GM18867 (cell line): ENCODE results near the gene RALBP1.

Source experiments
- ATAC-seq: cut with Tn5 transposase; IDR thresholded peaks from one replicate; pipeline ENCODE4 v1.9.1; 2021; ENCODE audit warnings: mild to moderate bottlenecking, moderate library complexity; ENCODE audit not compliant: unreplicated experiment

The RALBP1 gene

DNA sequence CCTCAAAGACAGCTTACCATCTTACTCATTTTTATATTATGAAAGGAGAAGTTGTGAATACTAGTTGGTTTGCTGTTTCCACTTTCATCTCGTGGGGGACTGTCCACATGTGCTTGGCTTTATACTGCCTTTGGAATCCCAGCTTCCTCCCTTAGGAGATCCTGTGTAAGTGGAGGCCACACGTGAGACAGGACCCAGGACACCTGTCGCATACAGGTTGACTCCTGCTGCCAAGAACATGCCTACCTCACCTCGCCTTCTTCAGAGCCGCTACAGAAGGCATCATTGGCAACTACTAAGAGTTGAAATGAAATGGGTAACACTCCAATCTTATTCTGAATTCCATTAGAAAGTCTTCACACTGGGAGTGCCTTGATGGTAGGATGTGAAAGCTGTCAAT lies 69.7 kb downstream of the RALBP1 start:
- ATAC-seq, result no peak

DNA sequence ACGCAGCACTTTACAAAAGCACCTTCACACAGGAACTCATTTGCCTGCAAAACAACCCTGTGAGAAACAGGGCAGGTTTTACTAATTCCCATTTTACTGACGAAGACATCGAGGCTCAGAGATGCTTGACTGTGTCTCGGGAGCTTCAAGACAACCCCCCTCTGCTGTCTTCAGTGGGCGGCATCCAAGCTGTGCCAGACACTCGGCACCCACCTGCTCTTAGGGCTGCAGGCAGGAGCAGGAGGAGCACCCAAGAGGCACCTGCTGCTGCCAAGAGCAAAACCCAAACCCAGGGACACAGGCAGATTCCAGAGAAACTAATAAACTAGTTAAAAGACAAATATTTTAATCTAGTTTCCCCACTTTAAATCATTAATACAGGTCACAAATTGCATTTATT lies 71.2 kb downstream of the RALBP1 start:
- ATAC-seq, result no peak

DNA sequence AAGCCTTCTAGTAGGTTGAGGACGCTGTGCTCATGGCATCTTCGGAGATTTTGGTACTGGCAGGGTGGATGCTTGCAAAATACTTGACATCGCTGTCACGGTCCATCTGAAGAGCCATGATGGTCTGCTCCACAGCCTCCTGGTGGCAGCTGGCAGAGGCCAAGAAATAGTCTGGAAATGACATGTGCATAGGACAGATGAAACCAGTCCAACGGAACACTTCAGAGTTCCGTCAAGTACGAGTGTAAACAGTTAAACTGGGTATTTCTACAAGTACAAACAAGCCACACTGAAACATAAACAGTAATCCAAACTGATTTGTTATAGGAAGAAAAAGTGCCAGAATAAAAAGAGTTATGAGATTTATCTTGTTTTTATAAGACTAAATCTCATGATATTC lies 72.5 kb downstream of the RALBP1 start:
- ATAC-seq, result no peak

DNA sequence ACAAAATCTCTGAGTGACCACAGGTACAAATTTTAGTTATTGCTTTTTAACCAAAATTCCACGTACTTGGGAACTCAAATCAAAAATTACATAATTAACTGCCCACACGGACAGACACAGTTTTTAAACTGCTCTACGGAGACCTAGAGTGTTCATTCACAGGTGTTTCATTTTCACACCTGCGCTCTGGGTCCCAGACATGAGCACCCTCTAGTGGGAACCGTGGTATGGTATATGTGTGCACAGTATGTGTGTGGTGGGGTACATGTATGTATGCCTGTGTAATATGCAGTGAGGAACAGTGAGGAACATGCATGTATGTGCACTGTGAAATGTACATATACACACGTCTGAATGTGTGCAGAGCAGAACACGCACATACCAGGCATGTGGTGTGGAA lies 74.1 kb downstream of the RALBP1 start:
- ATAC-seq, result no peak

DNA sequence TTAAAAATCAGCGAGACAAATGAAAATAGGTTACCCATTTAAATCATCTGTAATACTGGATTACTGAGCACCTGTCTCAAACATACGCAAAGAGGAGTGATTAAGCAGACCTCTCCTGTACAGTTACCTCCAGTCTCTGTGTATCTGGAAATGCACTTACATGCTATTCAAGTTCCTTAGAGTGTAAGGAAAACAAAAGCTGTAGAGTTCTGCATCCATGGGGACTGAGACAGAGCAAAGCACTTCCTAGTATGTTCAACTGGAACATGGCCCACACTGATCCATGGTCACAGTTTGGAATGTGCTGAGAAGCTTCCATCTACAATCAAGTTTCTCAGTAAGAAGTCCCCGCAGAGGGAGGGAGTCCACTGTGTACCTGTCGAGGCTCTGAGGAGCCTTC lies 75.1 kb downstream of the RALBP1 start:
- ATAC-seq, result no peak

DNA sequence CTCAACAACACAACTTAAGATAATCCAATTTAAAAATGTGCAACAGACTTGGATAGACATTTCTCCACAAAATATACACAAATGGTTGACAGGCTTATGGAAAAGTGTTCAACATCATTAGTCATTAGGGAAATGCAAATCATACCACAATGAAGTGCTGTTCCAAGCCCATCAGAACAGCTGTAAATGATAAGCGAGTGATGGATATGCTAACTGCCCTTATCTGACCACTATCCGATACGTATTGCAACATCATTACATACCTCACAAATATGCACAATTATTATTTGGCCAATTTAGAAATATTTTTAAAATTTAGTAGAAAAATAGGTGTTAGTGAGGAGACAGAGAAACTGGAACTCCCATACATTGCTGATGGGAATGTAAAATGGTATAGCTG lies 76.9 kb downstream of the RALBP1 start:
- ATAC-seq, result no peak

DNA sequence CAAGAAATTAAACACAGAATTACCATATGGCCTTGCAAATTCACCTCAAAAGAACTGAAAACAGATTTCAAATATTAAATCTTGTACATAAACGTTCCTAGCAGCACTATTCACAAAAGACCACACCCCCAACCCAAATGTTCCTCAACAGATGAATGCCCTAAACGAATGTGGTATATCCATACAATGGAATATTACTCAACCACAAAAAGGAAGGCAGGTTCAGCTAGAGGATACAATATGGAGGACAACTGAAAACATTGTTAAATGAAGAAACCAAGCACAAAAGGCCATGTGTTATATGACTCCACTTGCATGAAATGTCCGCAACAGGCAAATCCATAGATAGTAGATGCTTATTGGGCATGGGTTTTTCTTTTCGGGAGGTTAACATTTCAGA lies 77.3 kb downstream of the RALBP1 start:
- ATAC-seq, result no peak

DNA sequence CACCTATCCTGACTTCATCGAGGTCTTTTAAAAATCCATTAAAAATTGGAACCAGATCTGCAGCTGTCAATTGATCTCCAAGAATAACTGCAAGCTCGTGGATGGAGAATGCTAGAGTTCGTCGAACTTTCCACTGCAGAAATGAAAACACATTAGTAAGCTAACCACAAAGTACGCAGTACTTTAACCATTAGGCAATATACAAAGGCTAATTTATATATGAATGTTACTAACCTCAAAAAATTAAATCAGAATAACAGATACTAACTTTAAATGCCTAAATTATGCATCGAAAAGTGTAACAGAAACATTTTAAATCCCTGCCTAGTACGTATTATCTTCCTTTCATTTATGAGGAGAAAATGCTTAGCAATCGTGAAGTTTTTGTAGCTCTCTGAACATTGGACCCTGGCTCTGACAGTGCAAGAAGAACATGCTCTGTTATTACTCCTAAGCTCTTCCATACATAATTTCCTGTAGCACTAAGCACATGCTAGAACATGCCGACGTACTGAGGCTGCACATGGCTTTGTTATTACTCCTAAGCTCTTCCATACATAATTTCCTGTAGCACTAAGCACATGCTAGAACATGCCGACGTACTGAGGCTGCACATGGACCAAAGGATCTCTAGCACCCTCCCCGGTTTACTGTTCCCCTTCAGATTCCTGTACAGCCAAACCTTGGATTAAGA lies 82.1 kb downstream of the RALBP1 start:
- no peak for ATAC-seq

DNA sequence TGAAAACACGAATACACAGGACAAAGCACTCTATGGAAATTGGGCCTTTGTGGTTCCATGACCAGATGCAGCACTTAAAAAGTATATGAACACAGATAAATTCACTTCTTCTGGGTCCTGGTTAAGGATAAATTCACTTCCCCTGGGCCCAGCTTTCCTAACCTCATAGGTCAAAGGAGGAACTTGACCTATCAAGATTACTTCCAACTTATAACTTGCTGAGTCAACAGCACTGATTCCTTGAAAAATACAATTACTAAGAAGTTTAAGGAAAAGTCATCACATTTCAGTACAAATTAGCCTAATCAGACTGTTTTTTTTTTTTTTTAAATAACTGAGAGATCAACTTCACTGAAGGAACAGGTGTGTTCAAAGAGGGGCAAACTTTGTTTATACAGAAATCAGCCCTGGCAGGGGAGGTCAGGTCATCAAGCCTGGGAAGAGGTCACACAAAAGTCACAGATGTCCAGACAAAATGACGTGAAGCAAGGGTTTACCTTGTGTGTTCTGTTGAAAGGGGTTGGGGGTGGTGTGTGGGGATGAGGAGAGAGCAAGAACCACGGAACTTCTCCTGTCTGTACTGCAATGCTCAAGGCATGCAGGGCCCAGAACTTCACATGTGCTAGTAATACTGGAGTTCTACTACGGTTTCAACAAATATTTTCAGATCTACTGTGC lies 83.2 kb downstream of the RALBP1 start:
- no peak for ATAC-seq

DNA sequence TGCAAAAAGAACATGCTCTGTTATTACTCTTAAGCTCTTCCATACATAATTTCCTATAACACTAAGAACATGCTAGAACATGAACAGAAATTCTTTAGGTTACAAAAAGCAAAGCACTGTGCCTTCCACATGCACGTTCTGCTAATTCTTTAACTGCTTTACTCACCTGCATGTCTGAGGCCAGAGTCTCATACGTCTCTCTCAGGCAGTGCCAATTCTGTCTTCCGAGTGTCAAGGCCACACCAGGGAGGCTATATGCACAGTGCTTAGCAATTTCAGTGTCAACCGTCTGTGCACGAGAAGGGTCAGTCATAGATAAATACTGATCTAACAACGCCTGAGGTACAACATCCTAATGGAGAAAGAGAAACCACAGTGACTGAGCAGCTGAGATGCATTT lies 83.9 kb downstream of the RALBP1 start:
- no peak for ATAC-seq

DNA sequence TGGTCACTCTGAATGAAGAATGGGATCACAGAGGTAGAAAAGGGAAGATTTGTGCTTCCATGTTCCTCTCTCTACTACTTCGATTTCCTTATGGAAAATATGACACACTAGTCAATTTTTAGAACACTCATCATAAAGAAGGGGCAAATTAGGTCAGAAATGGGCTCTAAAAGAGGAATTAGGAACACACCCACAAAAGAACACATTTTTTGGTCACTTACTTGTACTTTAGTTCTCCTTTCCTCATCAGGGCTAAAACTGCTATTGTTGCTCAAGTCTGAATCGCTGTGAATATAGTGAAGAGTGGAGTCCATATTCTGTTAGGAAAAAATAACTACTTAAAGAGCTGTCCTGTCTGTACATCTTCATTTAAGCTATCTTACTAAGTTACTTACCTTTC lies 86.4 kb downstream of the RALBP1 start:
- ATAC-seq, result no peak

DNA sequence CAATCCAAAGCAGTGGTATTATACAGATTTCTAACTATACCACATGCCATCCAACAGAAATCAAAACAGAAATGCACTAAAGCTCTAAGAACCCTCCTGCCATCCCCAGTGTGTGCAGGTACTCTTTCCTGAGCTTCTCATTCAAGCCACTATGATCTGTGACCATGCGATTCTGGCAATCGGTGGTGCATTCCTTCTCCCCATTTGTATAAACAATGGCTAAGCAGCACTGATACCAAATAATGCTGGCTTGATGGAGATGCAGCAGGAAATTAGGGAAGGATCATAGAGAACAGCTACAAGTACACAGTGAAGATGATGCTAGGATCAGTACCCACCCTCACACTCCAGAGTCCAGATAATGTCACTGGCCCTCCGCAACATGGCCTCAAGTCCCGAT lies 87.3 kb downstream of the RALBP1 start:
- no peak for ATAC-seq

DNA sequence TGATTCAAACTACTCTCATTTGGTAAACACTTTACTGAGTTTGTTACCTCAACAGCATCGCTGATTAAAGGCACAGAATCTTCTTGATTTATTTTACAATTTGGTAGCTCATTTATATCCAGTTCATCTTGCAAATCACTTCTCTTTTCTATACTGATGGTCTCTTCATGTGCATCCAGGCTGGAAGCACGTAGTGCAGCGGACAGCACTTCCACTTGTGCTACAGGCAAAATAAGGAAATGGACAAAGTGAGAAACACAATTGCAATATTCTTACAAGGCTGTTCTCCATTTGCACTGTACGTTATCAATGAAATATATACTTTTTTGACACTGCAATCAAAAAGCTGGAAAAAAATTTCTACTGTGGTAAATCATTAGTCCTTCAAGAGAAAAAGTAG lies 88.0 kb downstream of the RALBP1 start:
- no peak for ATAC-seq

DNA sequence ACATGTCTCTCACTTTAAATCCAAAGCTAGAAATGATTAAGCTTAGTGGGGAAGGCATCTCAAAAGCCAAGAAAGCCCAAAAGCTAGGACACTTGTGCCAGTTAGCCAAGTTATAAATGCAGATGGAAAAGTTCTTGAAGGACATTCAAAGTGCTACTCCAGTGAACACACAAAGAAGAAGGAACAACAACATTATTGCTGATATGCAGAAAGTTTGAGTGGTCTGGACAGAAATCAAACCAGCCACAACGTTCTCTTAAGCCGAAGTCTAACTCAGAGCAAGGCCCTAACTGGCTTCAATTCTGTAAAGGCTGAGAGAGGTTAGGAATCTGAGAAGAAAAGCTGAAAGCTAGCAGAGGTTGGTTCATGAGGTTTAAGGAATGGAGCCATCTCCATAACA lies 90.1 kb downstream of the RALBP1 start:
- no peak for ATAC-seq

DNA sequence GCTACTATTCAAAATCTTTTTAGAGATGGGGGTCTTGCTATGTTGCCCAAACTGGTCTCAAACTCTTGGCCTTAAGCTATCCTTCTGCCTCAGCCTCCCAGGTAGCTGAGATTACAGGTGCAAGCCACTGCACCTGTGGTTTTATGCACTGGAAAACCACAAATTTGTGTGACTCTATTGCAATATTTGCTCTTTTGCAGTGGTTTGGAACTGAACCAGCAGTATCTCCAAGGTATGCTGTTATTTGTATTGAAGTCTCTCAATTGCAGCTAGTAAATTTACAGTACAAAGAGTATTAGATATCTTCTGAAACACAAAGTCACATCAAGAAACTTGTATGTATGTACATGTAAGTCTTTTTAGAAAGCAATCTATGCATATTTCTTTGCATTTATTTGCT lies 92.9 kb downstream of the RALBP1 start:
- ATAC-seq, result no peak

DNA sequence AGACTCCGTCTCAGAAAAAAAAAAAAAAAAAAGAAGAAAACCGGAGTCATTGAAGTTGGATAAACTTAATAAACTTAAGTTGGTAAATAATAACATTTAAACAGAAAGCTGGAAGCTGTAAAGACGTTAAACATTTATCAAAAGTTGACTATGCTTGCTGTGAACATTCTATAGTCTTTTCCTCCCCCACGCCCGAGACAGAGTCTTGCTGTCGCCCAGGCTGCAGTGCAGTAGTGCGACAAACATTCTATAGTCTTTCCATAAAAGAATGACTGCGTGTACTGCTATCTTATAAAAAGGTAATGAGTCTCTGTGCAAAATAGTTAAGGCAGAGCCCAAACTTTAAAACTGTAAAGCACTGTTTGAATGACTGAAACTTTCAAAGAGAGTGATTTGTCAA lies 93.9 kb downstream of the RALBP1 start:
- ATAC-seq, result no peak

DNA sequence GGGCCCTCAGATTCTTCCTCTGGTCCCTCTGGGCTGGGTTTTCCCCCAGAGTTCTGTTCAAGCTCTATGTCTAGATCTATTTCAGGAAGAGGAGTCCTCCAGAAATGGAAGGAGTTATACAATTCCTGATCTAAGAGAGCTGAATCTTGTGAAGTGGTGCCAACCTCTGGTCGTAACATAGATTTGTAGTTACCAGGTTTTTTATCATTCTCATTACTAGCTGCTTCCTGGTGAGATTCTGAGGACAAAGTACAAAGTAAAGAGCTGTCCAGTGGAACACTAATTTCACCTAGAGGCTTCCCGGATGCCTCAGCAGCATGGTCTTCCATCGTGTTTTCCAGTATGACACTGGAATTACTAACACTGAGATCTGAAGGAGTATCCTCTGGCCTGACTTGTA lies 94.9 kb downstream of the RALBP1 start:
- ATAC-seq, result no peak

DNA sequence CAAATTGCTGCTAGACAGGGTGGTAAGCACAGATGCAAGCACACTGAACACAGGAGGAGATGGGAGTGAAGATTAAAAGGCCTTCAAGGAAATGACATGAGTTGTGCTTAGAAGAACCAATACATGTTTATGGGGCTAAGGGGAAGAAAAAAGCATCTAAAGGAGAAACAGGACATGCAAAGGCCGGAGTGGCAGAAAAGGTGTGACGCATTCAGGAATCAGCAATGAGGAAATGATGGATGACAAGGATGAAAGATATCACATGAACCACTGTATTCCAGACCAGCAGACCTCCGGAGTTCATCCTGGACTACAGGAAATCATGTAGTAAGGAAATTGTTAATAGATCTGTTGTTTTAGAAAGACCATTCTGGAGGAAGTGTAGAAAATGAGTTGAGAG lies 96.2 kb downstream of the RALBP1 start:
- no peak for ATAC-seq

DNA sequence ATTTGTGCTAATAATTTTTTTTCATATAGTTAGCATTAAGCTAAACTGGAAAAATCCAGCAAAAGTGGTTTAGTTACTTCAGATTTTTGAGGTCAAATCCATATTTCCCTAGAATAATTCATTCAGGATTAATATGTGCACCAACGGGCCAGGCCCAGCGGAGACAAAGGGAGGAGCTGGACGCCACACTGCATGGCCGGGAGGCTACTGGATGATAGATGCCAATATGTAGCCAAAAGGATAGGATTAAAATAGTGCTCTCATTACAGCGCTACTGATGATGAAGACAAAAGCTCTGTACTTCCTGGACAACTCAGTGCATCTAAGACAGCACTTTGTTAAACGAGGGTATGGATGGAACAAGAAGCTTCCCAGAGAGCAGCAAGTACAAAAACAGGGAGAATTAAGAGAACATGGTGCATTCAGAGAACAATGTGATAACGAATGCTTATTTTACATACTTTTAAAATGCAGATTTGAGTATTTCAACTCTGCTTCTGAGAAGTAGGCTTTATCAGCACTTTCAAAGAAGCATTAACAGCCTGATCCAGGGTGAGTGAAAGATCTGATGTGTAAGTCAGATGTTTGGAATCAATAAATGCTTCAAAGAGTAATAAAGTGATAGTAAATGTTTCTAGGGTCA lies 99.3 kb downstream of the RALBP1 start:
- no peak for ATAC-seq

DNA sequence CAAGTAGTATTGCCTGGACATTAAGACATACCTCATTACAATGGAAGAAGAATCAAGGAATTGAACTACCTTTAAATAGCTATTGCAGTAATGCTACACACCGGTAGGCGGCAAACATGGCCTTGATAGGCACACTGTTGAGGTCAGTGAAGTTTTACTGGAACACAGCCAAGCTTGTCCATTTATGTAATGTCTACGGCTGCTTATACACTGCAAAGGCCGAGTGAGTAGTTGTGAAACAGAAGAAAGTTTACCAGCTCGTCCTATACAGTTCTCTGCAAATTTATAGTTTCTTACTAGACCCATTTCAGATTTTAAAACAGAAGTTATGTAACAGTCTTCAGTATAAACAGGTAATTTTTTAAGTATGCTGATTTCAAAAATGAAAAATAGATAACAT lies 100.2 kb downstream of the RALBP1 start:
- ATAC-seq, result no peak

DNA sequence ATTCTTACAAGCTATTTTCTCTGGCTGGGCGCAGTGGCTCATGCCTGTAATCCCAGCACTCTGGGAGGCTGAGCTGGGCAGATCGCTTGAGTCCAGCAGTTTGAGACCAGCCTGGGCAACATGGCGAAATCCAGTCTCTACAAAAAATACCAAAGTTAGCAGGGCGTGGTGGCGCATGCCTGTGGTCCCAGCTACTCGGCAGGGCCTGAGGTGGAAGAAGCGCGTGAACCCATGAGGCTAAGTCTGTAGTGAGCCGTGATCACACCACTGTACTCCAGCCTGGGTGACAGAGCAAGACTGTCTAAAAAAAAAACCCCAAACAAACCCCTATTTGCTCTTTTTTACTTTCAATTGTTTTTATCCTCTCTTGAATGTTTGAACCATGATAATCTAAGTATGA lies 102.0 kb downstream of the RALBP1 start:
- no peak for ATAC-seq

DNA sequence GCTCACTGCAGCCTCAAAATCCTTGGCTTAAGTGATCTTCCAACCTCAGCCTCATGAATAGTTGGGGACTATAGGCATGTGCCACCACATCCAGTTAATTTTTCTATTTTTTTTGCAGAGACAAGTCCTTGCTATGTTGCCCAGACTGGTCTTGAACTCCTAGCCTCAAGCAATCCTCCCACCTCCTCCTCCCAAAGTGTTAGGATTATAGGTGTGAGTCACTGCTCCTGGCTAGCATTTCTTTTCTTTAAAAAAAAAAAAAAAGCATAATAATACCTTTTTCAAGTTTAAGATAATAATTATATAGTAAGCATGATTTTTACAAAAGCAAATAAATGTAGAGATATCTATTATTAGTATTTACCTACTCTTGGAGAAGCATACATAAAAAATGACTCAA lies 103.0 kb downstream of the RALBP1 start:
- ATAC-seq, result no peak

DNA sequence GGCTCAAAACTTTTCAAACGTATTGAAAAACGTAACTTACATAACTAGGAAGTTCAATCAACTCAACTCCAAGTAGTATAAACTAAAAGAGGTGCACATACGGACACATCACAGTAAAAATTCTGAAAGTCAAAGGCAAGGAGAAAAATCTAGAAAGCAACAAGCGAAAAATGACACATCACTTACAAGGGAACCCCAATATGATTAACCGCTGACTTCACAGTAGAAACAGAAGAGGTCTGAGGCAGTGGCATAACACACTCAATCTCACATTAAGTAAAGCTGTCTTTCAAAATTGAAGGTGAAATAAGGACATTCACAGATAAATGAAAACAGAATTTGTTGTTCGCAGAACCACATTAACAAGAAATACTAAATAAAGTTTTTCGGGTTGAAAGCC lies 106.4 kb downstream of the RALBP1 start:
- ATAC-seq, result no peak
